ENCODE results near the gene SLC16A8.

The SLC16A8 gene

GRCh38 chr22:38032681-38033521 is 51.1 kb downstream of the SLC16A8 start:
- no peak for DNase-seq

- peak in 1 of 58 donors; percentile 59 for DNase-seq
These were observed 52.5 kb downstream of the SLC16A8 start for GRCh38 chr22:38031491-38031890.

- DNase-seq: no peak
These were observed 53.5 kb downstream of the SLC16A8 start for GRCh38 chr22:38030311-38031133.

- peak in 13 of 58 donors; percentile 26 to 76 (median 44) for DNase-seq
These were observed 54.1 kb downstream of the SLC16A8 start for GRCh38 chr22:38029901-38030300.

- no peak for DNase-seq
These were observed 54.6 kb downstream of the SLC16A8 start for GRCh38 chr22:38029370-38029769.

- DNase-seq: peak in 2 of 58 donors; percentile 28 to 32
These were observed 55.4 kb downstream of the SLC16A8 start for GRCh38 chr22:38028344-38029130.
